Gastrocnemius medialis (tissue), 4 donors: Measurements from ENCODE around the gene ACOT11. TPM values are rescaled to one million over a fixed set of nuclear protein-coding genes. Genes with fewer than 3 reads are reported as not detected.

Experiments used
- ATAC-seq, 2 donors: fragments of 150-250 bp; one replicate each; pipeline ENCODE4 v1.9.1; 2016
- DNase-seq, 2 donors: peaks; one replicate each; pipeline ENCODE4 v3.0.0-alpha.2; 2019
- H3K27ac ChIP-seq, 4 donors: fragments of 200-600 bp; sonication (generic); 1 replicate in 1 of 4; 2 replicates in 3 of 4; pipeline ENCODE4 v1.5.1; 2016 to 2018; ENCODE audit warnings: mild to moderate bottlenecking in 2 of 4, moderate library complexity in 1 of 4
- H3K27me3 ChIP-seq, 3 donors: fragments of 200-600 bp; sonication (generic) in 2 of 3; 1 replicate in 1 of 3; 2 replicates in 2 of 3; pipeline versions ENCODE4 v1.5.1 to v1.6.0; 2016 to 2019; ENCODE audit warnings: mild to moderate bottlenecking in 1 of 3, moderate library complexity in 1 of 3
- H3K36me3 ChIP-seq, 2 donors: fragments of 200-600 bp; sonication (generic) in 1 of 2; one replicate each; pipeline ENCODE4 v1.5.1; 2017 to 2018
- H3K4me1 ChIP-seq, 2 donors: fragments of 200-600 bp; sonication (generic) in 1 of 2; one replicate each; pipeline ENCODE4 v1.5.1; 2016 to 2017; ENCODE audit warnings: mild to moderate bottlenecking in 2 of 2
- H3K4me3 ChIP-seq, 4 donors: fragments of 200-600 bp; sonication (generic) in 3 of 4; 1 replicate in 1 of 4; 2 replicates in 3 of 4; pipeline ENCODE4 v1.5.1; 2016 to 2019; ENCODE audit warnings: mild to moderate bottlenecking in 2 of 4
- H3K9me3 ChIP-seq, 3 donors: fragments of 200-600 bp; sonication (generic) in 2 of 3; 1 replicate in 1 of 3; 2 replicates in 2 of 3; pipeline ENCODE4 v1.5.1; 2016 to 2019
- CTCF ChIP-seq, 5 experiments: fragments of 450-650 bp in 3 of 5; fragments of 200-600 bp in 2 of 5; sonication (generic) in 2 of 5; IDR thresholded peaks in 4 of 5; conservative IDR thresholded peaks in 1 of 5; 1 replicate in 4 of 5; 2 replicates in 1 of 5; pipeline ENCODE4 v1.5.1; 2016 to 2019; ENCODE audit warnings: antibody characterized with exemption in 5 of 5, mild to moderate bottlenecking in 3 of 5, moderate library complexity in 3 of 5
- POLR2A ChIP-seq, 2 donors: fragments of 450-650 bp; IDR thresholded peaks; one replicate each; pipeline ENCODE4 v1.6.1; 2017; ENCODE audit warnings: antibody characterized with exemption in 2 of 2, mild to moderate bottlenecking in 2 of 2, moderate library complexity in 2 of 2
- in situ Hi-C, 4 donors: fragments of 200-750 bp; cut with MboI; loops; one replicate each; pipeline versions ENCODE4 v1.15.0 to v1.8.0; 2017; ENCODE audit warnings: low sequenced_read_pairs in 4 of 4
- intact Hi-C: fragments of 100-400 bp; cut with DNase I; formaldehyde crosslinking; loops from one replicate; pipeline ENCODE4 v1.15.1; 2023; ENCODE audit warnings: low total_unique reads
- total RNA-seq, 4 donors: library from RNA; depleted of rRNA; stranded (reverse); fragments of >200 nt; gene quantifications; one replicate each; pipeline versions ENCODE4 v1.1.0 to v1.2.3, GENCODE V29; 2016

The ACOT11 gene
- total RNA-seq, result 1 to 10 TPM in 2 of 4 donors, under 1 TPM in 2; 0.90 to 3.2 (median 1.2) TPM

GRCh38 chr1:54547601-54548388 lies at the start of gene ACOT11:
ACOT11 (plus strand) TSS chr1:54548228; CDS start chr1:54548310, 82 bp downstream.
- H3K4me1 ChIP-seq, result peaks cover 32 to 34% of the 10 kb centered on the region in 2 donors
- intact Hi-C loops, result loop anchor here (1.0 to 10.0 kb wide), 6 partner anchors 34 to 603 kb away; partner anchors contain the start of genes IFT25, LRRC42, SSBP3 and TTC4
- TF ChIP-seq POLR2A (IDR thresholded peaks at IDR 0.05) (peak; percentile 80 to 81), CTCF (IDR thresholded peaks at IDR 0.05 in 4 of 5, conservative IDR thresholded peaks at IDR 0.05 in 1 of 5) (peak; percentile 54 to 81 (median 73))

DNA sequence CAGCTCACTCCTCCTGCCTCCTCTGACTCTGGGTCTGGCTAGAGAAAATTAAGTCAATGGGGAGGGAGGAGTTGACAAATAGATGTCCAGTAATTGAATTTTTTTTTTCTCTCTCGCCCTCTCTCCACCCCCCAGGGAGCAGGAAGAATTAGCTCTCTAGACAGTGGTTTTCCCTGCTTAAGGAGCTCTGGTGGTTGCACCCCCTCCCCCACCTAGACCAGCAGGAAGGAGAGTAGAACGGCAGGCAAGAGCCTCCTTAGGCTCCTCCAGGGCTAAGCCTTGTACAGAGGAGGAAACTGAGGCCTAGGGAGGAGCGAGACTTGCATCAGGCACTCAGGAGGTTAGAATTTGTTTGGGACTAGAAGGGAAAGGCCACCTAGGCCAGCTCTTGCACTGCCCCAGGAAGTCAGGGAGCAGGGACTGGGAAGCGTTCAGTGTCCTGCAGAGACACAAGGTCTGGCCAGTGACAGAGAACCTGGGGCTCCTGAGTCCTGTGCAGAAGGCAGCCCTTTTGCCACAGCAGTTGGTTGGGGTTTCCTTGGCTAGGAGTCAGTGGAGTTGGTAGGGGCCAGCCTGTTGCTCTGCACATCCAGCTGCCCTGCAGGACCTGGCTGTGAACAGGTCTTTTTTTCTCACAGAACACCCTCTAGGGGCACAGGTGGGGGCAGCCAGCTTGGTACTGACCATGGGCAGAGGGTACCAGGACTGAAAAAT lies 49.5 kb upstream of the ACOT11 start:
- in situ Hi-C loops (loop anchor here (10.0 to 25.0 kb wide), 4 partner anchors 236 to 434 kb away; partner anchors contain the start of genes CYB5RL (in 1 of the 4) and MRPL37 (in 1 of the 4)), intact Hi-C loops (no loop called here)
- Histone ChIP-seq H3K27ac (no peak overlapping the region), H3K27me3 (peaks cover 0 to 21% (median 6%) of the 10 kb centered on the region in 3 donors), H3K9me3 (no peaks in the 10 kb centered on the region), H3K36me3 (no peaks in the 10 kb centered on the region), H3K4me1 (peaks cover 5 to 6% of the 10 kb centered on the region in 2 donors), H3K4me3 (peak overlapping the region in 3 of 4 donors; percentile 37 to 60 (median 45))
- no peak for TF ChIP-seq CTCF (IDR thresholded peaks at IDR 0.05 in 4 of 5, conservative IDR thresholded peaks at IDR 0.05 in 1 of 5)
- TF ChIP-seq POLR2A (IDR thresholded peaks at IDR 0.05), result no peak
- ATAC-seq (no peak), DNase-seq (no peak)

More at GRCh38 chr1:54547601-54548388, at the start of gene ACOT11:
- DNase-seq (peak; percentile 87 to 96), ATAC-seq (peak; percentile 74 to 83)
- Histone ChIP-seq H3K9me3 (no peaks in the 10 kb centered on the region), H3K4me3 (peak within 1 kb of the TSS; percentile 27 to 51 (median 30)), H3K27ac (peak within 1 kb of the TSS; percentile 84 to 98 (median 92)), H3K36me3 (no peaks in the 10 kb centered on the region), H3K27me3 (no peaks in the 10 kb centered on the region)
- in situ Hi-C loops, result no loop called here

GRCh38 chr1:54499097-54499359 lies 49.0 kb upstream of the ACOT11 start:
- ATAC-seq, result no peak
- in situ Hi-C loops, result loop anchor here (10.0 to 25.0 kb wide), 4 partner anchors 237 to 434 kb away; partner anchors contain the start of genes CYB5RL (in 1 of the 4) and MRPL37 (in 1 of the 4)
- H3K27me3 ChIP-seq, result peaks cover 0 to 21% (median 6%) of the 10 kb centered on the region in 3 donors

More at GRCh38 chr1:54499097-54499359, 49.0 kb upstream of the ACOT11 start:
- DNase-seq, result no peak
- intact Hi-C loops, result no loop called here
- no peaks in the 10 kb centered on the region for H3K36me3 ChIP-seq
- H3K4me3 ChIP-seq, result peak overlapping the region; percentile 33 to 60 (median 41)
- no peak overlapping the region for H3K27ac ChIP-seq
- H3K4me1 ChIP-seq, result peaks cover 5 to 6% of the 10 kb centered on the region in 2 donors
- TF ChIP-seq CTCF (IDR thresholded peaks at IDR 0.05 in 4 of 5, conservative IDR thresholded peaks at IDR 0.05 in 1 of 5), result no peak
- no peak for TF ChIP-seq POLR2A (IDR thresholded peaks at IDR 0.05)
- no peaks in the 10 kb centered on the region for H3K9me3 ChIP-seq
